IPS-NIHi7 (cell line): ENCODE data around the gene MMS22L.

Experiments
- DNase-seq: peaks from one replicate; pipeline ENCODE4 v3.0.0; 2012; ENCODE audit warnings: mixed read lengths; ENCODE audit errors: extremely low spot score

Gene MMS22L

DNA sequence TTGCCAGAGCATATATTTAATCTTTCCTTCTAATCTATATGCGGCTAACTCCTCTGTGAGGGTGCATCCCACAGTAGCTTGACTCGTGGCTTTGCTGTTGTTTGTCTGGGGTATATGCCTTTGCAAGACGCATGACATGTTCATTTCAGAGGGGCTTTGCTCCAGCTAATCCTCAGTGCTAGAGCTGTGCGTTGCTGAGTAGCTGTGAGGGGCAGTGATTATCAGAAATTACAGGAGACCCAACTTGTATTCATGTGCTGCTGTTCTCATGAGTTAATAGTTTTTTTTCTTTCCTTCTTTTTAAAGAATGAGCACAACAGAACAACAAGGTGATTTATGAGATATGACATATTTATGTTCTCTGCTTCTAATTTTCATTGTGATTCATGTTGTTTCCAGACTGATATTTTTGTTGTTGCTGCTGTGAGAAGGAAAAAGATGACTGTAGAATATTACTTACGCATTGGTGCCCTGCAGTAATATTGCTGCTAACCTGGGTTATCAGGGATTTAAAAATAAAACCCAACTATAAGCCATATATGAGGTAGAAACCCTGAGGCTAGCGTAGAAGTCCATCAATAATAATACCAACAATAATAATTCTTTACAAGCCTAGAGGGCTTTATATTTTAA is 190.2 kb downstream of the MMS22L start:
- DNase-seq: no peak
